ENCODE results near the gene SPATA6L. TPM values are rescaled to one million over a fixed set of nuclear protein-coding genes. Genes with fewer than 3 reads are reported as not detected.

SPATA6L gene
- total RNA-seq, 4 donors from 2014 or later: 0.91 to 3.0 (median 1.8) TPM

GRCh38 chr9:4630836-4631235, 35.4 kb downstream of the SPATA6L start:
- Histone ChIP-seq H3K4me1 (no peaks in the 10 kb centered on the region), H3K9me3 (no peaks in the 10 kb centered on the region), H3K4me3 (no peak overlapping the region), H3K36me3 (no peaks in the 10 kb centered on the region), H3K27me3 (no peaks in the 10 kb centered on the region), H3K27ac (no peak overlapping the region)
- no peak for TF ChIP-seq CTCF (IDR thresholded peaks at IDR 0.05)
- TF ChIP-seq POLR2A (IDR thresholded peaks at IDR 0.05): no peak
- intact Hi-C loops (cut with DNase I): loop anchor here (10.0 kb wide), 1 partner anchor 246 kb away; no protein-coding TSS in a partner anchor
- no peak for DNase-seq
- WGBS, 2 donors: 45 to 50% methylated on average over 2 of the region's 2 CpGs

GRCh38 chr9:4622016-4622415, 44.3 kb downstream of the SPATA6L start:
- no peak for TF ChIP-seq CTCF (IDR thresholded peaks at IDR 0.05)
- no peak for TF ChIP-seq POLR2A (IDR thresholded peaks at IDR 0.05)
- intact Hi-C loops (cut with DNase I): no loop called here
- H3K36me3 ChIP-seq: peaks cover 0 to 3% (median 0%) of the 10 kb centered on the region in 3 donors
- peaks cover 0 to 6% (median 0%) of the 10 kb centered on the region in 3 donors for H3K4me1 ChIP-seq
- no peak overlapping the region for H3K4me3 ChIP-seq
- WGBS, 2 donors: 68 to 91% methylated on average over 6 to 10 of the region's 10 CpGs
- H3K9me3 ChIP-seq: no peaks in the 10 kb centered on the region
- DNase-seq: no peak
- no peaks in the 10 kb centered on the region for H3K27me3 ChIP-seq
- H3K27ac ChIP-seq: no peak overlapping the region

GRCh38 chr9:4620881-4621555, 45.3 kb downstream of the SPATA6L start:
- Histone ChIP-seq H3K27ac (no peak overlapping the region), H3K4me3 (no peak overlapping the region), H3K27me3 (no peaks in the 10 kb centered on the region), H3K9me3 (no peaks in the 10 kb centered on the region), H3K4me1 (peaks cover 0 to 6% (median 0%) of the 10 kb centered on the region in 3 donors), H3K36me3 (peaks cover 0 to 3% (median 0%) of the 10 kb centered on the region in 3 donors)
- DNase-seq: no peak
- intact Hi-C loops (cut with DNase I): no loop called here
- TF ChIP-seq POLR2A (IDR thresholded peaks at IDR 0.05) (no peak), CTCF (IDR thresholded peaks at IDR 0.05) (no peak)
- 67 to 75% methylated on average over 2 of the region's 2 CpGs for WGBS, 2 donors

- Histone ChIP-seq H3K27ac (no peak overlapping the region), H3K36me3 (peaks cover 0 to 3% (median 0%) of the 10 kb centered on the region in 3 donors), H3K4me1 (peaks cover 0 to 6% (median 0%) of the 10 kb centered on the region in 3 donors), H3K9me3 (no peaks in the 10 kb centered on the region), H3K4me3 (no peak overlapping the region), H3K27me3 (no peaks in the 10 kb centered on the region)
- WGBS, 2 donors: 71 to 75% methylated on average over 3 of the region's 3 CpGs
- intact Hi-C loops (cut with DNase I): no loop called here
- DNase-seq: no peak
- TF ChIP-seq CTCF (IDR thresholded peaks at IDR 0.05): no peak
Observed at GRCh38 chr9:4620057-4620765, 46.1 kb downstream of the SPATA6L start.

GRCh38 chr9:4618700-4619099, 47.6 kb downstream of the SPATA6L start:
- H3K27me3 ChIP-seq: no peaks in the 10 kb centered on the region
- H3K36me3 ChIP-seq: peaks cover 0 to 3% (median 0%) of the 10 kb centered on the region in 3 donors
- WGBS, 2 donors: 87 to 92% methylated on average over 2 of the region's 2 CpGs
- DNase-seq: no peak
- H3K27ac ChIP-seq: no peak overlapping the region
- no peak for TF ChIP-seq CTCF (IDR thresholded peaks at IDR 0.05)
- TF ChIP-seq POLR2A (IDR thresholded peaks at IDR 0.05): no peak
- H3K4me1 ChIP-seq: peaks cover 0 to 6% (median 0%) of the 10 kb centered on the region in 3 donors
- no peaks in the 10 kb centered on the region for H3K9me3 ChIP-seq
- no peak overlapping the region for H3K4me3 ChIP-seq
- intact Hi-C loops (cut with DNase I): no loop called here

Measured in esophagus squamous epithelium (tissue), 5 donors.